Esophagus muscularis mucosa (tissue), 4 donors: ENCODE measurements around the gene CFAP161.

Source experiments
- EP300 ChIP-seq: sonication (generic); formaldehyde crosslinking; IDR thresholded peaks from one replicate; pipeline ENCODE4 v1.6.1; 2017; ENCODE audit warnings: antibody characterized with exemption
- POLR2A ChIP-seq: fragments of 450-650 bp; IDR thresholded peaks from one replicate; pipeline ENCODE4 v1.6.1; 2017; ENCODE audit warnings: antibody characterized with exemption, moderate library complexity, mild to moderate bottlenecking, low read depth
- POLR2AphosphoS5 ChIP-seq, 2 donors: sonication (generic); formaldehyde crosslinking; IDR thresholded peaks; one replicate each; pipeline ENCODE4 v1.6.1; 2017; ENCODE audit warnings: antibody characterized with exemption in 2 of 2
- TF ChIP-seq, protein P1 (sequence below), 3 experiments: fragments of 200-600 bp in 2 of 3; fragments of 450-650 bp in 1 of 3; sonication (generic) in 2 of 3; IDR thresholded peaks; one replicate each; pipeline ENCODE4 v1.5.1; 2017 to 2019; ENCODE audit warnings: antibody characterized with exemption in 3 of 3, mild to moderate bottlenecking in 2 of 3, moderate library complexity in 1 of 3

DNA sequence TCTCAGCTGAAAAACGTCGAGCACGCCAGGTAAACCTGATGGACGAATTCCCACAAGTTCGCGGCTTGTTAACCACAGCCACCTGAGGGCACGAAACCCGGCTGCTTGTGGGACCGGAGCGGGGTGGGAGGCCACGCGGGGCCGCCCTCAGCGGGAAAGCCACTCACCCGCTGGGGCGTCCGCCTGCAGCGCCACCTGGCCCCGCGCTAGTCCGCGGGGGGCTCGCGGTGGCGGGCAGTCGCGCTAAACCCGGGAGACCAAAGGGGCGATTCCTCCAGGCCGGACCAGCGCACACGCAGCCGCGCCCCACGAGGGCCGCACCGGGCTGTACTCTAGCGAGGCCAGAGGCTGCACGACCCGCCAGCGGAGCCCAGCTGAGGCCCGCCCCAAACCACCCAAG lies 15.7 kb upstream of the CFAP161 start:
- TF ChIP-seq, protein P1, sequence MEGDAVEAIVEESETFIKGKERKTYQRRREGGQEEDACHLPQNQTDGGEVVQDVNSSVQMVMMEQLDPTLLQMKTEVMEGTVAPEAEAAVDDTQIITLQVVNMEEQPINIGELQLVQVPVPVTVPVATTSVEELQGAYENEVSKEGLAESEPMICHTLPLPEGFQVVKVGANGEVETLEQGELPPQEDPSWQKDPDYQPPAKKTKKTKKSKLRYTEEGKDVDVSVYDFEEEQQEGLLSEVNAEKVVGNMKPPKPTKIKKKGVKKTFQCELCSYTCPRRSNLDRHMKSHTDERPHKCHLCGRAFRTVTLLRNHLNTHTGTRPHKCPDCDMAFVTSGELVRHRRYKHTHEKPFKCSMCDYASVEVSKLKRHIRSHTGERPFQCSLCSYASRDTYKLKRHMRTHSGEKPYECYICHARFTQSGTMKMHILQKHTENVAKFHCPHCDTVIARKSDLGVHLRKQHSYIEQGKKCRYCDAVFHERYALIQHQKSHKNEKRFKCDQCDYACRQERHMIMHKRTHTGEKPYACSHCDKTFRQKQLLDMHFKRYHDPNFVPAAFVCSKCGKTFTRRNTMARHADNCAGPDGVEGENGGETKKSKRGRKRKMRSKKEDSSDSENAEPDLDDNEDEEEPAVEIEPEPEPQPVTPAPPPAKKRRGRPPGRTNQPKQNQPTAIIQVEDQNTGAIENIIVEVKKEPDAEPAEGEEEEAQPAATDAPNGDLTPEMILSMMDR (IDR thresholded peaks at IDR 0.05) = no peak
- no peak for TF ChIP-seq POLR2AphosphoS5 (IDR thresholded peaks at IDR 0.05)
- no peak for TF ChIP-seq POLR2A
- no peak for TF ChIP-seq EP300
